ENCODE measurements around the gene SOWAHC. TPM values are rescaled to one million over a fixed set of nuclear protein-coding genes. Genes with fewer than 3 reads are reported as not detected.

Gene SOWAHC
- total and polyA plus RNA-seq, 2 of the 13 experiments (the other 11 are each of a cell fraction or from before 2014, with no cell fraction given): 21.2 to 22.5 TPM

DNA sequence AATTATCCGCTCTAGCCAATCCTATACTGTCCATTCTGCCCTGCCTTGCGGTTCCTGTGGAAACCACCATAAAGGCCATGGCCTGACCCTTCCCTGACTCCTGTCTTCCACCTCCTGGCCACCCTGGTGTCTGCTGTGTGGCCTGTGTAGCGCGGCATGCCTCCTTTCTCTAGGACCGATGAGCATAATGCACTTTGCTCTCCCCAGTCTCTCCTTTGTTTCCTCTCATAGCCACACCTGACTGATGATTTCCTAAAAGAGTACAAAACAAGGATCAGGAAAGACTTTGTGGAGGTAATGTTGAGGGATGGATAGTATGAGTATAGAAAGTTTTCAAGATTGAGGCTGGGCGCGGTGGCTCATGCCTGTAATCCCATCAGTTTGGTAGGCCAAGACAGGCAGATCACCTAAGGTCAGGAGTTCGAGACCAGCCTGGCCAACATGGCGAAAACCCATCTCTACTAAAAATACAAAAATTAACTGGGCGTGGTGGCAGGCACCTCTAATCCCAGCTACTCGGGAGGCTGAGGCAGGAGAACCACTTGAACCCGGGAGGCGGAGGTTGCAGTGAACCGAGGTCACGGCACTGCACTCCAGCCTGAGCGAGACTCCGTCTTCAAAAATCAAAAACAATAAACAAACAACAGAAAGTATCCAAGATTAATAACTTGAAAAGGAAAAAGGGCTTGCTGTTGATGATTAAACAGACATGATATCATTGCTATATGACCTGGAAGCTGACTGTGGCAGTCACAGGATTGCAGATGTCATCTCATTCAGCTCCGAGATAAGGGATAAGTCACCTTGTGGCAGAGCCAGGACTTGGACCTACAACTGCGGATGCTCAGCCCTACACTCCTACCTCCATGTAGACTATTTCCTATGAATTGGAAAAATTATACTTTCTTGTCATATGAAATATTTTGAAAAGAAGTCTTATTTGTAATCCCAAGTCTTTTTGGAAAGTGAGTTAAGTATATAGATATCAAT lies 16.6 kb downstream of the SOWAHC start (continued):
- TF ChIP-seq SP1 (IDR thresholded peaks at IDR 0.05) (no peak), SP1 (CRISPR knock-in tag; IDR thresholded peaks at IDR 0.05) (no peak), ZFP62 (CRISPR knock-in tag; IDR thresholded peaks at IDR 0.05) (no peak), GZF1 (CRISPR knock-in tag; IDR thresholded peaks at IDR 0.05) (no peak), NR2F1 (CRISPR knock-in tag; IDR thresholded peaks at IDR 0.05) (peak in 1 of 2 experiments; percentile 54; a peak in 2 of 4 replicates), ZNF576 (CRISPR knock-in tag; IDR thresholded peaks at IDR 0.05) (0 out of 2 replicates have a peak, but pooled peaks have one; percentile 59), ZNF879 (CRISPR knock-in tag; IDR thresholded peaks at IDR 0.05) (no peak), HOXA7 (CRISPR knock-in tag; IDR thresholded peaks at IDR 0.05) (no peak), EHMT2 (IDR thresholded peaks at IDR 0.05; ENCODE audit: borderline replicate concordance, low read depth, low read length) (peak; percentile 49; the same call in 1 of the 2 replicates), ARNTL (CRISPR knock-in tag; IDR thresholded peaks at IDR 0.05) (no peak), SIN3A (IDR thresholded peaks at IDR 0.05; ENCODE audit: borderline replicate concordance, low read depth, low read length) (no peak), DPF2 (CRISPR knock-in tag; IDR thresholded peaks at IDR 0.05; ENCODE audit: borderline replicate concordance, low read depth) (no peak), ZNF883 (CRISPR knock-in tag; IDR thresholded peaks at IDR 0.05; ENCODE audit: not compliant biosample characterization) (no peak), ZNF605 (CRISPR knock-in tag; IDR thresholded peaks at IDR 0.05) (peak; percentile 40; the same call in 1 of the 2 replicates), GLI4 (CRISPR knock-in tag; IDR thresholded peaks at IDR 0.05; ENCODE audit: borderline replicate concordance) (no peak), ZNF143 (CRISPR knock-in tag; IDR thresholded peaks at IDR 0.05) (no peak), SMAD1 (CRISPR knock-in tag; IDR thresholded peaks at IDR 0.05; ENCODE audit: borderline replicate concordance, low read depth) (0 out of 2 replicates have a peak, but pooled peaks have one; percentile 21), KMT2B (CRISPR knock-in tag; IDR thresholded peaks at IDR 0.05) (no peak), ISX (CRISPR knock-in tag; conservative IDR thresholded peaks at IDR 0.05) (no peak), ZNF850 (CRISPR knock-in tag; conservative IDR thresholded peaks at IDR 0.05) (no peak), ZNF644 (CRISPR knock-in tag; IDR thresholded peaks at IDR 0.05; ENCODE audit: low read depth) (peak; percentile 81), NFYB (CRISPR knock-in tag; IDR thresholded peaks at IDR 0.05) (no peak), ZMYM4 (CRISPR knock-in tag; IDR thresholded peaks at IDR 0.05) (peak; percentile 76), MATR3 (CRISPR knock-in tag; IDR thresholded peaks at IDR 0.05) (no peak), AKAP8 (CRISPR knock-in tag; IDR thresholded peaks at IDR 0.05) (no peak), SAFB2 (CRISPR knock-in tag; IDR thresholded peaks at IDR 0.05; ENCODE audit: borderline replicate concordance, low read depth) (no peak), NFYC (CRISPR knock-in tag; IDR thresholded peaks at IDR 0.05) (no peak)
- TF ChIP-seq, protein P1, sequence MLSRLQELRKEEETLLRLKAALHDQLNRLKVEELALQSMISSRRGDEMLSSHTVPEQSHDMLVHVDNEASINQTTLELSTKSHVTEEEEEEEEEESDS (CRISPR knock-in tag; IDR thresholded peaks at IDR 0.05; ENCODE audit: borderline replicate concordance): no peak
- TF ChIP-seq, protein P2, sequence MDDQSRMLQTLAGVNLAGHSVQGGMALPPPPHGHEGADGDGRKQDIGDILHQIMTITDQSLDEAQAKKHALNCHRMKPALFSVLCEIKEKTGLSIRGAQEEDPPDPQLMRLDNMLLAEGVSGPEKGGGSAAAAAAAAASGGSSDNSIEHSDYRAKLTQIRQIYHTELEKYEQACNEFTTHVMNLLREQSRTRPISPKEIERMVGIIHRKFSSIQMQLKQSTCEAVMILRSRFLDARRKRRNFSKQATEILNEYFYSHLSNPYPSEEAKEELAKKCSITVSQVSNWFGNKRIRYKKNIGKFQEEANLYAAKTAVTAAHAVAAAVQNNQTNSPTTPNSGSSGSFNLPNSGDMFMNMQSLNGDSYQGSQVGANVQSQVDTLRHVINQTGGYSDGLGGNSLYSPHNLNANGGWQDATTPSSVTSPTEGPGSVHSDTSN (CRISPR knock-in tag; IDR thresholded peaks at IDR 0.05; ENCODE audit: borderline replicate concordance): no peak
